HG03103 (cell line): ENCODE data around the gene KRTAP2-4.
"Not testable (repeated sequence)": the region's sequence is repeated elsewhere in the genome, so short reads cannot be mapped to it uniquely, and the experiment has no call there.

Source experiments
- ATAC-seq: cut with Tn5 transposase; IDR thresholded peaks from one replicate; pipeline ENCODE4 v1.9.1; 2021; ENCODE audit warnings: low read depth; ENCODE audit not compliant: unreplicated experiment

The KRTAP2-4 gene

DNA sequence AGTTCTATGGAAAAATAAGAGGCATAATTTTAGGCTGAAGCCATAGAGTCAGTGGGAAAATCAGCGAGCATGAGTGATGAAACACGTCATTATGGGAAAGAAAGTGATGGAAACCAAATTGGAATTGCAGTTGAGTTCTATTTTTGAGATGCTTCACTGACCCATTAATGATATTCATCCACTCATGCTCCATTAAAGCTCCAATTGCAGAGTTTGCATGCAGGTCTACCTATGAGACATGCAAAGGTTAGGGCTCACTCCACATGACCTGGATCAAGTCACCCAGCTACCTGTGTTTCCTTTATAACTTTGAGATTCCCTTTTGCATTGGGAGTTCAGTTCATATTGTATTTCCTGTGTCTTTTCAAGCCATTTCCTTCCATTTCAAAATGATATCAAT is 8.0 kb upstream of the KRTAP2-4 start:
- ATAC-seq: no peak

DNA sequence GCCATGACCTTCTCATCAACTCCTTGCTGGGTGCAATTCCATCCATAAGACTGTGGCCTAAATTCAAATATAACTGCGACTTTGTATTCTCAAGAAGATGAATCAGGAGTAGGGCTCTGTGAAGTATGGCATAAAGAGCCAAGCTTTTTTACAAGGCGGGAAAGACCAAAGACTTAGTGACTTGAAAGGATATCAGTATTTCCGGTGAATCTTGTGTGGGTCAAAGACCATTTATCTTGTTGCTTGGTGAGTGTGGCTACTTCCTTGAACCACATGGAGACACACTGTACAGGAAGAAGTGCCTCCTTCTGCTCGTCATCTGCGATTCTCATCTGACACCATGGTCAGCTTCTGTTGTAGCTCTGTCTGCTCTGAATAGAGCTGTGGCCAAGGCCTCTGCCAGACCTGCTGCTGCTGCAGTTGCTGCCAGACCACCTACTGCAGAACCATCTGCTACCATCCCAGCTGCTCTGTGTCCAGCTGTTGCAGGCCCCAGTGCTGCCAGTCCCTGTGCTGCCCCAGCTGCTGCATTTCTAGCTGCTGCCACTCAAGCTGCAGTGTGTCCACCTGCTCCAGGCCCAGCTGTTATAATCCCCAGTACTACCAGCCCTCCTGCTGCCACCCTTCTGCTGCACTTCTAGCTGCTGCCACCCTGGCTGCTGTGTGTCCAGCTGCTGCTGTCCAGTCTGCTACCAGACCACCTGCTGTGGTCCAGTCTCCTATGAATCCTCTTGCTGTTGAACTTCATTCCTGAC is 6.1 kb upstream of the KRTAP2-4 start:
- ATAC-seq: no peak

DNA sequence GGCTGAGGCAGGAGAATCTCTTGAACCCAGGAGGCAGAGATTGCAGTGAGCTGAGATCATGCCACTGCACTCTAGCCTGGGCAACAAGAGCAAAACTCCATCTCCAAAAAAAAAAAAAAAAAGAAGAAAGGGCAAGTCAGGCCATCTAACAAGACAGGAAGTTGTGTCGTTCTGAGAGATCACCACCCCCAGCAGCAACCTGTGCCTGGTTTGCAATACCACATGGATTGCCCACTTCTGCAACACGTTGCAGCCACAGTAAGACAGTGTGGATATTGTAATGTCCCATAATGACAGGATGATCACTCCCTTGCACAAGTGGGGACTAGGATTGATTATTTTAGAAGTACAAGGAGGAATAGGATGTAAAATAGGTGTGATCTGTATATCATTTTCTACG is 3.4 kb upstream of the KRTAP2-4 start:
- no peak for ATAC-seq

DNA sequence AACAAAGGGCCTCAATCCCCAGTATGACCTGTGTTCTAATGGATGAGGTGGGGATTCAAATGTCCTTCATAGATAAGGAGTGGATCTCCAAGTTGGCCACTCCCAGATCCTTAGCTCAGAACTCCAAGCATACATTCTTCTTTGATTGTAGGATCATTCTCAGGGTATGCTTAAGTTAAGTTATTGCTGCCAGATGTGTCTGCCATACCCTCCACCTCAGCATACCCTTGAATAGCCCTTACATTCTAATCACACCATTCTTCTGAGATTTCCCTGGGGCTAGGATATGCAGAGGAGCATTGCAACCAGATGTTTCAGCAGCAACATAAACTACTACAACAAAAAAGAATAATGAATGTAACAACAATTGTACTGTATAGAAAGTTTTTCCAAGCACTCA is 1.6 kb upstream of the KRTAP2-4 start:
- ATAC-seq: no peak

DNA sequence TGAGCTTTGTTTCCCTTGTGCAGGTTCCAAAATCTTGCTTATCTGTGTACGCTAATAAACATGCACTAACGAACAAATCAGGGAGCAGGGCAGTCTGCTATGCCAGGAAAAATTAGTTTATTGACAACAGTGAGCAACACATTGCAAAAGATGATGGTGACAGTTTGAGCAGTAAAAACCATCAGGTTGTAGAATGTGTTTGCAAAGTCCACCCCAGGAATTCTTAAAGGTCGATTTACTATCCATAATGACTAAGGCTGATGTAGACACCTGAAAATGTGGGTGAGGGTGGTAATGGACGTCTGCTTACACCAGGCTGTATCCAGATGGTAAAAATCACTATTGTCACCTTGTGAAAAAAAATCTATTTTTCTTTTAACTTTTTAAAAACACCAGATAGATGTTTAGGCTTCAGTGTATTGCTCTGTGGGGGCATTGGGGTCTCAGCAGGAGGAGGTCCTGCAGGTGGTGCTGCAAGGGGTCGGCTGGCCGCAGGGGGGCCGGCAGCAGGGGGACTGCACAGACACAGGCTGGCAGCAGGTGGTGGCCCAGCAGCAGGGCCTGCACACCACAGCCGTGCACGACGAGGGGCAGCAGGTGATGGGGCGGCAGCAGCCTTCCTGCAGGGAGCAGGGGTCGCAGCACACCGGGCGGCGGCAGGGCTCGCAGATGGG is 526 bp downstream of the KRTAP2-4 start:
- not testable (repeated sequence) for ATAC-seq

DNA sequence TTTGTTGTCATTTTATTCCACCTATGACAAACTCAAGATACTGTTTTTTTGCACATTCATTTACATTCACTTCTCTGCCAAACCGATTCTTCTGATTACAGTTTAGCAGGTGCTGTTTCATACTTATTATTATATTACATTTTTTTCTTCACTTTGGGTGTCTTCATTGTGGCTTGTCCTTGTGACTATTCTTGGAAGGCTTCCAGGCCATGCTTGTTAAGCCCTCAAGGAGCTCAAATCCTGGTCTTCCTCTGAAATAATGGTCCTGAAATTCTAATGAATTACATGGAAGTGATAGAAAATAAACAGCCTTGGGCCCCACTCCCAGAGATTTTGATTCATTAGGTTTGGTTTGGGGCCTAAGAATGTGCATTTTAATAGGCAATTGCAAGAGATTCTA is 1.4 kb downstream of the KRTAP2-4 start:
- no peak for ATAC-seq

DNA sequence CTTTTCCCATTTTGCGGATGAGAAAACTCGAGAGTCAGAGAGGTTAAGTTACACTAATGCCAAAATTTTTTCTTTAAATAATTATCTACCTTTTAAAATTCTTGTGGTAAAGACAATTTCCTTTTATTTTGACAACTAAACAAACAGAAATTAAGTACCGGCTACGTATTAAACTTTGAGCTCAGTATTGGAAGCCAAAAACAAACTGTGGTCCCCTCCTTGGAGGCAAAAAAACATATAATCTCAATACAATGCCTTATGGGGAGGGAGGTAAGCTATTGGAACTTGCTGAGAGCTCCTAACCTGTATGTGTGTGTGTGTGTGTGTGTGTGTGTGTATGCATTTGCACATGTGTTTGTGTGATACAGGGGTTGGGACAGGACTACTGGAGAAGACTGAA is 2.2 kb downstream of the KRTAP2-4 start:
- no peak for ATAC-seq

DNA sequence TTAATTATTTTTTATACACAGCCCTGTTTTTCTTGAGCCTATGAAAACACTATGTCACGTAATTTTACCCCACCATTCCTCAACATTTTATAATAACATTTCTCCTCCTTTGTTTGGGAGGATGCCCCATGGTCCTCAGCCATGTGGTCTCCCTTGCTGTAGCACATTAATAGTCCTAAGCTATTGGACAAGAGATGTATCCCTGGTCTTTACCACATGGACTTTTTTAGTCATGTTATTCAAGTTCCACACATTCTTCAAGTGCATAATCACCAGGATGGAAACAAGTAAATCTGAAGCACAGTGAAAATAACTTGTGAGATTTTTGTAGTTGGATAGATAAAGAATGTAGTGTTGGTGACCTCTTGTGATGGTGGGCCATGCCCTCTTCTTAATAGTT is 3.7 kb downstream of the KRTAP2-4 start:
- ATAC-seq: no peak

DNA sequence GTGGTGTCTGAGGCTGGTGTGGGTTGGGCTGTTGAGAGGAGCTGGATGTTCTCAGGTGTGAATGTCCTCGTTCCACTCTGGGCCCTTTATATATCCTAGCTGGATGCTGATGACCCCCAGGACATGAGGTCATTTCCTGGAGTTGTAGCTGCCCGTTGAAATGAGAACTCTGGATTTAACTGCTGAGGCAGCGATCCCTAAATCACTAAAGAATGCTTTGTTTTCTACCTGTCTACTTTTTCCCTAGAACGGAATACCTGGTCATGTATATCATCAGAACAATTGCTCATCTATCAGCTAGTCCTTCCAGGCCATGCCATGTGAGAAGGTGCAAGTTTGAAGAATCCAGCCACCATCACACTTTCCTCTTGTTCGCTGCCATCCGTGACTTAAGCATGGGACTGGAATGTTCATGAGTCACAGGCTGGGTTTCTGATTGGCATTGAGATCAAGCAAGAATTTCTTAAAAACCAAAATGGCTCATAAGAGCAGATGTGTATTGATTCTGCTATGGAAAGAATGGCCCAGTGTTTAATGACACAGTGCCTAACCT is 5.6 kb downstream of the KRTAP2-4 start, which contains the start of gene KRTAP2-3:
TSS of gene KRTAP2-3 (minus strand) at position 63 of the 553 bp plus-strand sequence. CDS start 64 bp downstream, outside the sequence.
- ATAC-seq: no peak

DNA sequence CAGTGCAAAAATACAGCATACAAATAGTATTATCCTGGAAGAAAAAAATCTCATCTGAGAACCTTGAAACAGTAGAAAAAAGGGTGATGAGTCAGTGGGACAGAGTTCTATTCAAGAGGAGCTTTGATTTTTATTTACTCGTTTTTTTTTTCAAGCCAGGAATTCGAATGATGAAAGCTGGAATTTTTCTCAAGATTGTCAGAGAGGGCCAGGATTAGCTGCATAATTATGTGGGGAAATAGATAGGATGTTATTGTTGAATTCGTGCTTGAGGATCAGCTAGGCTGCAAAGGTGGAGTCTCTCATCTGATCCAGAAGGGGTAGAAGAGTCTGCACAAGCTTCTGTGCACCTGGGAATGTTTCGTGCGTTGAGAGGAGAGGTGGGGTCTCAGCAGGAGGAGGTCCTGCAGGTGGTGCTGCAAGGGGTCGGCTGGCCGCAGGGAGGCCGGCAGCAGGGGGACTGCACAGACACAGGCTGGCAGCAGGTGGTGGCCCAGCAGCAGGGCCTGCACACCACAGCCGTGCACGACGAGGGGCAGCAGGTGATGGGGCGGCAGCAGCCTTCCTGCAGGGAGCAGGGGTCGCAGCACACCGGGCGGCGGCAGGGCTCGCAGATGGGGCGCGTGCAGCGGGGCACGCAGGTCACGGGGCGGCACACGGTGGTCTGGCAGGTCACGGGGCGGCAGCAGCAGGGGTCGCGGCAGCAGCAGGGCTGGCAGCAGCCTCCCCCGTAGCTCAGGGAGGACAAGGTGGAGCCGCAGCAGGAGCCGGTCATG is 6.2 kb downstream of the KRTAP2-4 start:
- not testable (repeated sequence) for ATAC-seq

DNA sequence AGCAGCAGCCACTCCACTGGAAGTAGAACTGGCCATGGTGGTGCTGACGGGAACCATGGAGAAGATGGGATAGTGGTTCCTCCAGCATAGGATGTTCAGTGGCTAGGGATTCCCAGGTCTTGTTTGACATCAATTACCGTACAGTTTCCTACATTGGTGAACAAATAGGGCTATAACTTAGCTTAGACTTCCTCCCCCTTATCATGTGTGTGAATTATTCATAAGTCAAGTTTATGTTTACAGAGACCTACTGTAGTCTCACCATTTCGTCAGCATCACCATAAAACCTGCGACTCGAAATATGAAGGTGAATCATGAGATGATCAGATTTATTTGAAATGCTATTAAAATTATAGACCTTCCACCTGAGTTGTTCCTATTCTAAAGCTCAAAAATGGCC is 6.9 kb downstream of the KRTAP2-4 start:
- no peak for ATAC-seq

DNA sequence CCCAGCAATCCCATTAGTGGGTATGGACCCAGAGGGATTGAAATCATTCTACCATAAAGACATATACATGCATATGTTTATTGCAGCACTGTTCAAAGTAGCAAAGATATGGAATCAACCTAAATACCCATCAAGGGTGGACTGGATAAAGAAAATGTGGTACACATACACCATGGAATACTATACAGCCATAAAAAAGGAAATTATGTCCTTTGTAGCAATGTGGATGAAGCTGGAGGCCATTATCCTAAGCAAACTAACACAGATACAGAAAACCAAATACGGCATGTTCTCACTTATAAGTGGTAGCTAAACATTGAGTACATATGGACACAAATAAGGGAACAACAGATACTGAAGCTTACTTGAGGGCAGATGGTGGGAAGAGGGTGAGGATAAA is 8.1 kb downstream of the KRTAP2-4 start:
- no peak for ATAC-seq

DNA sequence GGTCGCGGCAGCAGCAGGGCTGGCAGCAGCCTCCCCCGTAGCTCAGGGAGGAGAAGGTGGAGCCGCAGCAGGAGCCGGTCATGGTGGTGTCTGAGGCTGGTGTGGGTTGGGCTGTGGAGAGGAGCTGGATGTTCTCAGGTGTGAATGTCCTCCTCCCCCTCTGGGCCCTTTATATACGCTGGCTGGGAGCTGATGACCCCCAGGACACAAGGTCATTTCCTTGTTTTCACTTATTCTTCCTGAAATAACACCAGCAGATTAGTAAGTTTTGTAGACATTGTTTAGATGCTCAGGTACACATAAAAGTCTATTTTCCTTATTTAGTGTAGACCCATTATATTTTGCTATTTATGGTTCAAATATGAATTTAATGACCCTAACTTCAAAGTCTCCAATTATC is 10.5 kb downstream of the KRTAP2-4 start, which contains the start of gene KRTAP2-2:
TSS of gene KRTAP2-2 (minus strand) at position 101 of the 400 bp plus-strand sequence. CDS start at position 82, 19 bp downstream.
- not testable (repeated sequence) for ATAC-seq

DNA sequence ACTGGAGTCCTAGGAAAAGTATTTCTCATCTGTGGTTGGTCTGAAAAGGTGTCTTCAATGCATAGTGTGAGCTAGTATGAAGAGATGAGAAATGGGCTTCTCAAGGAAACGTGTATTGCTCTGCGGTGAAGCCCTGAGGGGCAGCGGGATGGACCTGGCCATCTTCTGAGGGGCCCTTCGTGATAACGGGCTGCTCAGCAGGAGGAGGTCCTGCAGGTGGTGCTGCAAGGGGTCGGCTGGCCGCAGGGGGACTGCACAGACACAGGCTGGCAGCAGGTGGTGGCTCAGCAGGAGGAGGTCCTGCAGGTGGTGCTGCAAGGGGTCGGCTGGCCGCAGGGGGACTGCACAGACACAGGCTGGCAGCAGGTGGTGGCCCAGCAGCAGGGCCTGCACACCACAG is 11.1 kb downstream of the KRTAP2-4 start:
- ATAC-seq: not testable (repeated sequence)

DNA sequence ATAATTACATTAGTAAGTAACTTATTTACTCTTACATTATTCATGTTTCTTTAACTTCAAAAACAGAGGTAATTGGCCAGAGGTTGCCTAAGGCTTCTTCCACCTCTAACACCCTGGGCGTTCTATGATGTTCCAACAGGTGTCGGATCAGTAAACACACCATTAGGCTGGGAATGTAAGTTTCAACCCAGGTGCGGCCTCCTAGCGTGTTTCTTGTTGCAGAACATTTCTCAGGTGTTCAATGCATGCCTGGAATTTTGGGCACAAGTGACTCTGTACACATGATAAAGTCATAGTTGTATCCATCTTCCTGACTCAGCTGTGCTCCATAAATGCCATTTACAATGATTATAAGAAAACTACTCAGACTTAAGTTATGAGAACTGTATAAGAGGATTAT is 11.7 kb downstream of the KRTAP2-4 start:
- ATAC-seq: no peak

DNA sequence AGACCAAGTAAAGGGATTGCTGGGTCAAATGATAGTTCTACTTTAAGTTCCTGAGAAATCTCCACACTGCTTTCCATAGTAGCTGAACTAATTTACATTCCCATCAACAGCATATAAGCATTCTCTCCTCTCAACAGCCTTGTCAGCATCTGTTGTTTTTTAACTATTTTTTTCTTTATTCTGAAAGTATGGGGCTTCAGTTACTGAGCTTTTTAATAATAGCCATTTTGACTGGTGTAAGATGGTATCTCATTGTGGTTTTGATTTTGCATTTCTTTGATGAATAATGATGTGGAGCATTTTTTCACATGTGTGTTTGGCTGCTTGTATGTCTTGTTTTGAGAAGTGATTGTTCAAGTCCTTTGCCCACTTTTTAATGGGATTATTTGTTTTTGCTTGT is 13.1 kb downstream of the KRTAP2-4 start:
- no peak for ATAC-seq

DNA sequence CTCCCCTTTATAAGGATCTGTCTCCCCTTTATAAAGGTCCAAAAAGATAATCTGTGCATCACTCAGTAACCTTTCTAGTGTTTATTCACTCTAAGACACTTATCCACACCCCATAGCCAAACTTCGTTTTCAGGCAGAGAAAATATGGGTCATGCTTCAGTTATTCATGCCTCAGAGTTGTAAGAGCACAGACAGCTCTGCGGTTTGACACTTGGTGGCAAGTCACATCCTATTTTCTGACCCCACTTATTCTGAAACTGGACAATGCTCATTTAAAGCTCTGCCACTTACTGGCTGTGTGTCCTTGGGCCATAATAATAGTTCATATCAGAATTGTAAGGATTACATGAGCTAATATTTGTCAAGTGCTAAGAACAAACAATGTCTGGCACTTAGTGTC is 16.6 kb downstream of the KRTAP2-4 start:
- no peak for ATAC-seq

DNA sequence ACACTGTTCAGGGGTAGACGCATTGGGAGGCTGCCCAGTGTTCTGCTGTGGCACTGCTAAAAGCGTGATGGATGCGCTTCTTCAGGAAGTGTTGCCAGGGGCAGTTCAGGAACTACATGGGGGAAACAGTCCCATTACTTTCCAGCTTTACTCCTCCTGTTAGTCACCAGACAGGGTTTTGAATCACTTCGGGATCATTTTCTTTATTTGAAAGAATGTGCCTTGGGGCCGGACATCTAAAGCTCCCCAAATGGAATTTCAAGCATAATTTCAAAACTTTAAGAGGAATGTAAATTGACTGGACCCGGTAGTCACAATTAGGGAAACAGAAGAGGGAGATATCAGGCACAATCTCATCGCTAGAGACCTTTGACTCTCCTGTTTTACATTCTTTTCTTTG is 17.2 kb downstream of the KRTAP2-4 start:
- ATAC-seq: no peak

DNA sequence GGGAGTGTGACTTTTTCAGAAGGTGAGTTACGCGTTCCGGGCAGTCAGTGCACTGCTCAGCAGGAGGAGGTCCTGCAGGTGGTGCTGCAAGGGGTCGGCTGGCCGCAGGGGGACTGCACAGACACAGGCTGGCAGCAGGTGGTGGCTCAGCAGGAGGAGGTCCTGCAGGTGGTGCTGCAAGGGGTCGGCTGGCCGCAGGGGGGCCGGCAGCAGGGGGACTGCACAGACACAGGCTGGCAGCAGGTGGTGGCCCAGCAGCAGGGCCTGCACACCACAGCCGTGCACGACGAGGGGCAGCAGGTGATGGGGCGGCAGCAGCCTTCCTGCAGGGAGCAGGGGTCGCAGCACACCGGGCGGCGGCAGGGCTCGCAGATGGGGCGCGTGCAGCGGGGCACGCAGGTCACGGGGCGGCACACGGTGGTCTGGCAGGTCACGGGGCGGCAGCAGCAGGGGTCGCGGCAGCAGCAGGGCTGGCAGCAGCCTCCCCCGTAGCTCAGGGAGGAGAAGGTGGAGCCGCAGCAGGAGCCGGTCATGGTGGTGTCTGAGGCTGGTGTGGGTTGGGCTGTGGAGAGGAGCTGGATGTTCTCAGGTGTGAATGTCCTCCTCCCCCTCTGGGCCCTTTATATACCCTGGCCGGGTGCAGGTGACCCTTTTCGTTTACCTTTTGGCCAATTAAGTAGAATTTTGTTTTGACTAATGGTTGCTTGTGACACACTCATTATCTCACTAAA is 18.8 kb downstream of the KRTAP2-4 start, which contains the start of gene KRTAP2-1:
TSS of gene KRTAP2-1 (minus strand) at position 582 of the 731 bp plus-strand sequence. CDS start at position 533, 49 bp downstream.
- ATAC-seq: not testable (repeated sequence)

DNA sequence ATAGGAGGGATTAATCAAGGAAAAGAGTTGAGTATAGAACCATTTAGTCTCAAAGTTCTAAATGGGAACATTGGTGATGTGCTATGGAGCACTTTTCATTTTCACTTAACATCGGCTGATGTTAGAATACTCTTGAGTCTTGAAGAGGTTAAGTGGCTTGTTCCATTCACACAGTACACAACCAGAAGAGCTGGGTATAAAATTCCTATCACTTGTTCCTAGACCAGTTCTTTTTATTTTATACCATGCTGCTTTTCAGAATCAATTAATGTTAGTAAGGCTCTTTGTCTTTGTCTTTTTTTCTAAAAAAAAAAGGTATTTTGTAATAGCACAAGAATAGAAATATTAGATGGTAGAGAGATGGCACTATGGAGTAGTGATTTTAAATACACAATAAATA is 22.7 kb downstream of the KRTAP2-4 start:
- no peak for ATAC-seq
